Stimulated activated CD8-positive, alpha-beta memory T cell treated with anti-CD3 and anti-CD28 coated beads, Interleukin-7, amount 100 ng/mL, for 48 hours (primary cell): ENCODE data around the gene ZNF180.
"Not testable (repeated sequence)": the region's sequence is repeated elsewhere in the genome, so short reads cannot be mapped to it uniquely, and the experiment has no call there.

Source experiments
- DNase-seq, 2 donors: peaks; one replicate each; pipeline ENCODE4 v3.0.0-alpha.2; 2020; ENCODE audit warnings: low read depth in 1 of 2; ENCODE audit errors: extremely low read depth in 1 of 2

ZNF180 gene

DNA sequence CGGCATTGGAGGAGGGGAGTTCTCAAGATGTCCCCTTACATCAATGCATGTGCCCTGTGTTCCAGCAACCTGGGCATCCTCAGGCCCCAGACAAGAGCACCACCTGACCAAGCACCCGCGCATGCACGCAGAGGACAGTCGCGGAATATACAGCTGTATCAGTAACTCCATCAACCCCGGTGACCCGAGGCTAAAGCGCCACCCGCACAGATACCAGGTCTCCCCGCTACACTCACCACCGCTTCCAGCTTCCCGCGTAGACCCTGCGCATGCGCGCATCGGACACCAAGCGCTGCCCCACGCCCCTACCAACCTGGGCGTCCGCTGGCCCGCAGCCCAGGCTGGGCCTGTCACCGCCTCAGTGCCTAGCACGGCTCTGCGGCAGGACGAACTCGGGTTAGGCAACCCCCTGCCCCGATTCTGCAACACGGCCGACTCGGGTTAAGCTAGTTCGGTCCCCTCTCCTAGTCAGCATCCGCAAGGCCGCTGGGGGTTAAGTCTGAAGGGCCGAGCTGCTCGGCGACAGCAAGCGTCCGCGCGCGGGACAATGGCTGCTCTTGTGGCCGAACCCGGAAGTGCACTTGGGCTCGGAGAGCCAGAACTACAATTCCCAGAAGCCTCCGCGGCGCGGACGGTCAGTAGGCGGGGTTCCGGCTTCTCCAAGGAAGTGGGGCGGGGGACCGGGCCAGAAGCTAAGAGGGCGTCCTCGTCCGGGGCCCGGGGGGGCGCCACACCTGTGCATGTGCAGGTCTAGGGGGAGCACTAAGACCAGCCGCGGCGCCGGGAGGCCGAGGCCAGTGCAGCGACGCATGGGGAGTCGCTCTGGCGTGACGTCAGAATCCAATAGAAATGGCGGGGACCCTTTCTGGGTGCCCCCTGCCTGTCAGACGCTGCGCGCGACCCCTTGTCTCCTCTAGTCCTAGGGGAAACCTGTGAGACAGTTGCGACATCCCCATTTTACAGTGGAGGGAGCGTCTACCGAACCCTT, at the start of gene ZNF180:
TSS of gene ZNF180 (minus strand) at position 561 of the 988 bp plus-strand sequence. CDS start 3,188 bp downstream, outside the sequence.
- peak; percentile 83 to 95 for DNase-seq

DNA sequence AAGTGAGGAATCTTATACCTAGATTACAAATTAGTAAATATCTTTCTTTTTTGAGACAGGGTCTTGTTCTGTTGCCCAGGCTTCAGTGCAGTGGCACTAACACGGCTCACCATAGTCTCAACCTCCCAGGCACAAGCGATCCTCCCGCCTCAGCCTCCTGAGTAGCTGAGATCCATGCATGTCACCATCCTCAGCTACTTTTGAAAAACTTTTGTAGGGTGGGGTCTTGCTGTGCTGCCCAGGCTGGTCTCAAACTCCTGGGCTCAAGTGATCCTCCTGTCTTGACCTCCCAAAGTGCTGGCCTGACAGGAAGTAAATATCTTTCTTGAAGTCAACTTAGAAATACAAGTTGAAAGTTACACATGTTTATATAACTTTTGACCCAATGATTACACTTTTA, 49.2 kb upstream of the ZNF180 start:
- no peak for DNase-seq

DNA sequence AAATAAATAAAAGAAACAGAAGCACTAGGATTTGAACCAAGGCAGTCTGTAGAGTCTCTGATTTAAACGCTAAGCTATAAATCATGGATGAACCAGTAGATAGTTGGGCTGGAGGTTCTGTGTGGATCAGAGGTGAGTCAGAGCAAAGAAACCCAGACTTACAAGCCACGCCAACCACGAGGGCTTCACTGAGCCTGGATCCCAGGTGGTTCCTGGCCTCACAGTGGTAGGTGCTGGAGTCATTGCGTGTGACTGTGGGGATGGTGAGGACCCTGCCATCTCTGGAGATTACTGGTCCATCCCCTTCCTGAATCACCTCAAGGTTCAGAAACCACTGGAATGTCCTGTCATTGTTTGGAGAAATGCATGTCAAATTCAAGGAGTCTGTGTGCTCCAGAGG, 48.4 kb upstream of the ZNF180 start:
- DNase-seq: no peak

- DNase-seq: no peak
These were observed 43.7 kb upstream of the ZNF180 start for GRCh38 chr19:44544031-44544430.

DNA sequence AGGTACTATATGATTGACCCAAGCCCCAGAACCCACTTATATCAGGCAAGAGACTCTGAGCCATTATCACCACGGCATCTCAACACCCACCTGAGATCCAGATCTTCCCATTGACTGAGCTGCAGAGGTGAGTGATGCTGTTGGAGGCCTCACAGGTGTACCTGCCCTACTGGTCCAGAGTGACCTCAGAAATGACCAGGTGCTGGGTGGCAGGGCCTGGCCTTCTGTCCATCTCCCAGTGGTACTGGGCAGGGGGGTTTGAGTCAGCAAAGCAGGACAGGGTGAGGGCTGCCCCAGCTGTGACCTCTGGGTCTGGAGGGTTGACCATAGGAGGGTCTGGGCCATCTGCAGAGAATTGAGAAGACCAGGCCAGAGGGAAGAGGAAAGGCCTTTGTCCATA, 42.3 kb upstream of the ZNF180 start:
- DNase-seq: no peak

- DNase-seq: no peak
These were observed 40.4 kb upstream of the ZNF180 start for GRCh38 chr19:44540736-44541135.

GRCh38 chr19:44539991-44540390, 39.7 kb upstream of the ZNF180 start:
- no peak for DNase-seq

GRCh38 chr19:44539236-44539826, 39.0 kb upstream of the ZNF180 start:
- no peak for DNase-seq

DNA sequence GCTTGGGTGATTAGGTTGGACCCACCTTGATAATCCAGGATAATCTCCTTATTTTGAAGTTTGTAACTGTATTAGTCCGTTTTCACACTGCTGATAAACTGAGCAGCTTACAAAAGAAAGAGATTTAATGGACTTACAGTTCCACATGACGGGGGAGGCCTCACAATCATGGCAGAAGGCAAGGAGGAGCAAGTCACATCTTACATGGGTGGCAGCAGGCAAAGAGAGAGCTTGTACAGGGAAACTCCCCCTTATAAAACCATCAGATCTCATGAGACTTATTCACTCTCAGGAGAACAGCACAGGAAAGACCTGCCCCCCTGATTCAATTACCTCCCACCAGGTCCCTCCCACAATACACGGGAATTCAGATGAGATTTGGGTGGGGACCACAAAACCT, 35.0 kb upstream of the ZNF180 start:
- DNase-seq: not testable (repeated sequence)

GRCh38 chr19:44532819-44533218, 32.5 kb upstream of the ZNF180 start:
- no peak for DNase-seq

- DNase-seq: no peak
These were observed 30.5 kb upstream of the ZNF180 start for GRCh38 chr19:44530777-44531176.

DNA sequence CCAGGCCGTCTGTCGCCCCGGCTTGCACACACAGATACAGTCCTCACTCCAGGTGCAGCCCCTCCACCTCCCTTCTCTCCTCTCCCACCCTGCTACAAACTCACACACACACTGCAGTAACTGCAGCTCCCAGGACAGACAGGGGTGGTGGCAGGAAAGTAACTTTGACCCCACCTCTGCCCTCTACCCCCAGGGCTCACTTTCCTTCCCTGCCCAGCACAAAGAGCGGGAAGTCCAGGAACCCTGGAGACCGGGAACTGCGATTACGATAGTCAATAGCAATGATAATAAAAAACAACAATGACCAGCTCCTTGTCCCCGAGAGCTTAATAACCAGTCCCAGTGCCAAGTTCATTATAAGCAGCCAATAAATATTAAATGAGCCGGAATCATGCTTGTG, 29.2 kb upstream of the ZNF180 start, which contains the start of gene CEACAM20:
TSS of gene CEACAM20 (minus strand) at position 140 of the 400 bp plus-strand sequence. CDS start 166 bp downstream, outside the sequence.
- no peak for DNase-seq

DNA sequence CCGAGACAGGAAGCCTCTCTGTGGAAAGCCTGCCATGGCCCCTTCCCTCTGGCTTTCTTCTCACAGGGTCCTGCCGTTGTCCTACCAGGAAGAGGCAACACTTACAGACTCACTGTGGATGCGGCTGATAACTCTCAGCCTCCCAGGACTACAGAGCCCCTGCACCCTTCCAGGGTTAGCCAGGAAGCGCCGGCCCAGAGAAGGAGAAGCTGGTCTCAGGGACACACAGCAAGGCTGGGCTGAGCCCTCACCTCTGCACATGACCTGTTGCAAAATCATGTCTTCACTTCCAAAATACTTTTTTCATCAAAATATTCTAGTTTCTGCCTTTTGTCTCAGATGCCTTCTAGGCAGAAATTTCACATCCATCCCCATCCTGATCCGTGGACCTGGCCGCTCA, 27.2 kb upstream of the ZNF180 start:
- DNase-seq: no peak

GRCh38 chr19:44525721-44526430, 25.6 kb upstream of the ZNF180 start:
- DNase-seq: no peak

- no peak for DNase-seq
These were observed 21.0 kb upstream of the ZNF180 start for GRCh38 chr19:44521370-44521769.

- no peak for DNase-seq
These were observed 16.8 kb upstream of the ZNF180 start for GRCh38 chr19:44517146-44517545.

GRCh38 chr19:44515907-44516306, 15.6 kb upstream of the ZNF180 start:
- DNase-seq: no peak

GRCh38 chr19:44515031-44515430, 14.7 kb upstream of the ZNF180 start:
- DNase-seq: no peak

DNA sequence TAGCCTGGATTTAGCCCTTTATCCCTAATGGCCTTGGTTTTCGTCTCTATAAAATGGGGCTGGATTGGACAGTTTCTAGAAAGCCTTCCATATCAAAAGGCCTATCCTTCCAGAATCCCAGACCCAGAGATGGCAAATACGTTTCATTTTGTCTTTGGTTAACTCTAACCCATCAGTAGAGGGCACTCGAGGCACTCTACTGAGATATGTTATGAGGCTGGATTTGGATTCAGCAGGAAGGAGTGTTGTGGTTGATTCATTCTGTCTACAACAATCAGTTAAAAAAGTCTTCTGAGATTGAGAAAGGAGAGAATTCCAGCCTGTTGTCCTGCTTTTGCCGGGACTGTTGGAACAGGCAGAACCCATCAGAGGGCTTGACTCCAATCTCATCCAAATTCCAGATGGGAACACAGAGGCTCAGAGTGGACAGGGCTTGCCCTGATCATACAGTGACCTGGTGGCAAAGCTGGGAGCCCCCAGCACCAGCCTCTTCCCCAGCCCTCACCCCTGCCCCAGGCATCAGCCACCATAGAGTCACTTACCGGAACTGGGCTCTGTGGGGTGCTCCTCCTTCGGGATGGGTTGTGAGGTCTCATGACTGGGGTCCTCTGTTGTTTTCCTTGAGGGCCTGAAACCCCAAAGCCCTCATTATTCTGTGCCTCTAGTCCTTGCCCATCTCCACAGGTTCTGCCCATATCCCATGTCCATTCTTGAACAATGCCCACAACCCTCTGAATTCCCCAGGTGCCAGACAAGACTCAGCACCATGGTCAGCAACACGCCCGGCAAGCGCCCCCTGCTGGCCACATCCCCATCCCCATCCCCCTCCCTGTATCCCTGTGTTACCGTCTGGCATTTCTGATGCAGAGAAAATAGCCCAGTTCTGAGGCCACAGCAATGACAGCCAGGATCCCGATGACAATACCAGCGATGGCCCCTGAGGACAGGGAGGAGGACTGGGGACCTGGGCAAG, 12.3 kb upstream of the ZNF180 start:
- DNase-seq: peak in 1 of 2 donors; percentile 12

DNA sequence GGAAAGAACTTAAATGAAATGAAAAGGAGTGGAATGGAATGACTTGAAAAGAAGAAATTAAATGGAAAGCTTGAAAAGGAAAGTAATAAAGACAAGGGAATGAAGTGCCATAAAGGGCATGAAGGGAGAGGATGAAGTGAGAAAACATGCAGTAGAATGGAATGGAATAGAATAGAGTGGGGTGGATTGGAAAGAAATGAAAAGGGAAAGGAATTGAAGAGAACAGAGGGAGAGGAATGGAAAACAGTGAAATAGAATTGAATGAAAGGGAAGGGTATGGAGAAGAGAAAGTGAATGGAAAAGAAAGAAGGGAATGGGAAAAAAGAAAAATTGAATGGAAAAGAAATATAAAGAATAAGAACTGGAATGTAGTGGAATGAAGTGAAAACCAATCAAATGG, 9.2 kb upstream of the ZNF180 start:
- DNase-seq: no peak
